ENCODE measurements around the gene CDKN1A.
A peak's percentile ranks its signal among the peaks of the same experiment; 100 is the strongest.
"Not testable (repeated sequence)": the region's sequence is repeated elsewhere in the genome, so short reads cannot be mapped to it uniquely, and the experiment has no call there.

CDKN1A gene

DNA sequence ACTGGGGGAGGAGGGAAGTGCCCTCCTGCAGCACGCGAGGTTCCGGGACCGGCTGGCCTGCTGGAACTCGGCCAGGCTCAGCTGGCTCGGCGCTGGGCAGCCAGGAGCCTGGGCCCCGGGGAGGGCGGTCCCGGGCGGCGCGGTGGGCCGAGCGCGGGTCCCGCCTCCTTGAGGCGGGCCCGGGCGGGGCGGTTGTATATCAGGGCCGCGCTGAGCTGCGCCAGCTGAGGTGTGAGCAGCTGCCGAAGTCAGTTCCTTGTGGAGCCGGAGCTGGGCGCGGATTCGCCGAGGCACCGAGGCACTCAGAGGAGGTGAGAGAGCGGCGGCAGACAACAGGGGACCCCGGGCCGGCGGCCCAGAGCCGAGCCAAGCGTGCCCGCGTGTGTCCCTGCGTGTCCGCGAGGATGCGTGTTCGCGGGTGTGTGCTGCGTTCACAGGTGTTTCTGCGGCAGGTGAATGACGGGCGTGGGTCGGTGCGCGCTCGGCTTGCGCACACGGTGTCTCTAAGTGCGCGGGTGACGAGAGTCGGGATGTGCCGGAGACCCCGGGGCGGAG, at the start of gene CDKN1A:
CDKN1A (plus strand) TSS at position 227 of the 555 bp plus-strand sequence. CDS start 5,388 bp downstream, outside the sequence.
- DNase-seq (ENCODE audit: low spot score): peak; percentile 78

DNA sequence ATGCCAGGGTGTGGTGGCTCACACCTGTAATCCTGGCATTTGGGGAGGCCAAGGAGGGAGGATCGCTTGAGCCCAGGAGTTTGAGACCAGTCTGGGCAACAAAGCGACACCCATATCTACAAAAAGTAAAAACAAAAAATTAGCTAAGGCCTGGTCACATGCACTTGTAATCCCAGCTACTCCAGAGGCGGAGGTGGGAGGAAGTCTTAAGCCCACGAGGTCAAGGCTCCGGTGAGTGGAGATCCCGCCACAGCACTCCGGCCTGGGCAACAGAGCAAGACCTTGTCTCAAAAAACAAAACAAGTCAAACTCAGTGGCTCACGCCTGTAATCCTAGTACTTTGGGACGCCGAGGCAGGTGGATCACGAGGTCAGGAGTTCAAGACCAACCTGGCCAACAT, 48.7 kb upstream of the CDKN1A start:
- no peak for DNase-seq (ENCODE audit: low spot score)

DNA sequence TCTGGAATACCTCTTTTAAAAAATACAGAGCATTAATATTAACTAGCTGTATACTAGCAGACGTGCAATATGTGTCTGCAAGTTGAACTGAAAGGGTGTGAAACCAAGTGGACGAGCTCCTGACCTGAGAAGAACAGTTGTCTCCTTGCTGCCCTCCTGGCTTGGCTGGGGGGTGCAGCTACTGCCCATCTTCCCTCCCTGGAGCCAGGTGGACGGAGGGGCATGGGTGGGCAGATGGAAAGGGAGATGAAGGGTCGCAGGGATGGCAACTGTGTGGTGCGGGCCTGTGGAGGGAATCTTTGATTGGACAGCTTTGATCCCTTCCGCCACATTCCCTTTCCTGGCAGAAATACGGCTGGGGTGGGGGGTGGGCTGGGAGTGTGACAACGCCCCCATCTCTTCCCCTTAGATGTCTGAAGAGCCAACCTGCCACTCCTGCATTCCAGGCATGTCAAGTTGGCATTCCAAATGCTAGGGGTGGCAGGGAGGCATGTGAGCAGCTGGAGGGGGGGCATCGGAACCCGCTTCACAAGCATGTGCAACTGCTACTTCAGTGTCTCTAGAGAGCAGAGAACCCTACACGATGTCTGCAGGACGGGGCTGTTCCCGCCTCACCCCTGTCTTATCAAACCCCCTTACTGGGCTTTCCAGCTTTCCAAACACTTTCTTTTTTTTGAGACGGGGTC, 47.0 kb upstream of the CDKN1A start:
- no peak for DNase-seq (ENCODE audit: low spot score)

DNA sequence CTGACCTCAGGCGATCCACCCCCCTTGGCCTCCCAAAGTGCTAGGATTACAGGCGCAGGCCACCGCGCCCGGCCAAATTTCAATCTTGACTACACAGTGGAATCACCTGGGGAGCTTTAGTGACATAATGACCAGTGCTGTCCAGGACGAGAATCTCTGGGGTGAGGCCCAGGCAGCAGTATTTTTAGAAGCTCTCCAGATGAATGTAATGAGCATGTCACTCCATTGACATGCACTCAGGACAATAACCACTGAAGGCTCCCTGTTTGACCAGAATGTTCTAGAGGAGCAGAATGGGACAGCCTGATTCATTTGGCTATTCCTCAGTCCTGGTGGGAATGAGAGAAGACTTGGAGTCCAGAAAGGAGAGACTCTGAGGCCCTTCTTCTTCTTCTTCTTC, 45.1 kb upstream of the CDKN1A start:
- no peak for DNase-seq (ENCODE audit: low spot score)

DNA sequence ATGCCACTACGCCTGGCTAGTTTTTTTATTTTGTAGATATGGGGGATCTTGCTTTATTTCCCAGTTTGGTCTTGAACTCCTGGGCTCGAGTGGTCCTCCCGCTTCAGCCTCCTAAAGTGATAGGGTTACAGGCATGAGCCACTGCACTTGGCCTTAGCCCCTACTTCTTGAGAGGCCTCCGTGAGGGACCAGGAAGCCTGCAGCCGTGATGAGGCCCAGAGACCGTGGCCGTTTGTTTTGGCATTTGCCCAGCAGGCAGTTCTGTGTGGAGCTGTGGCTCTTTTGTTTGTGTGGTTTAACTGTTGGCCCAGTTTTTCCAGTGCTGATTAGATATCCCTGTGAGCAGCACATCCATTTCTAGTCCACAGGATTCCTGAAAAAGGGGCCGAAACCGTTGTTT, 44.6 kb upstream of the CDKN1A start:
- no peak for DNase-seq (ENCODE audit: low spot score)

DNA sequence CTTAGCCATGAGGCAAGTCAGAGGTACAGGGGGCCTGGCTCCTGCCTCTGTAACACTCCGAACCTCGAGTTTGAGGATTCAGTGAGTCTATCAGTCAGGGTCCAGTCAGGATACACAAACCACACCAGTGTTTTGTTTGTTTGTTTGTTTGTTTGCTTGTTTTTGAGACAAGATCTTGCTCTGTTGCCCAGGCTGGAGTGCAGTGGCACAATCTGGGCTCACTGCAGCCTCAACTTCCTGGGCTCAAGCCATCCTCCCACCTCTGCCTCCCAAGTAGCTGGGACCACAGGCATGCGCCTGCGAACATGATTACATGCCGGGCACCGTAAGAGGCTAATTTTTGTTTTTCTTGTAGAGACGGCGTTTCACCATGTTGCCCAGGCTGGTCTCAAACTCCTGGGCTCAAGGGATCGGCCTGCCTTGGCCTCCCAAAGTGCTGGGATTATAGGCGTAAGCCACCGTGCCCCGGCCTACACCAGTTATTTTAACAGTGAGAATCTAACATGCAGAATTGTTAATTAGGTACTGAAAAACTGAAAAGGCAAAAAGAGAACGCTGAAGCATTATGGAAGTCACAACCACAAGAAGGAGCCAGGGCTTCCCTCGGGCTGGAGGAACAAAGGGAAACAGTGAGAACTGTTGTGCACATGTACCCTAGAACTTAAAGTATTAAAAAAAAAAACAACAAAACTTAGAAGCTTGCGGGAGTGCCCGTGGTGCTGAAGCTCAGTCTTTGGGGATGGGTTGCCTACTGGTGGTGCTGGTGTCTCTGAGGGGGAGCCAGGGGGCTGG, 44.0 kb upstream of the CDKN1A start:
- no peak for DNase-seq (ENCODE audit: low spot score)

DNA sequence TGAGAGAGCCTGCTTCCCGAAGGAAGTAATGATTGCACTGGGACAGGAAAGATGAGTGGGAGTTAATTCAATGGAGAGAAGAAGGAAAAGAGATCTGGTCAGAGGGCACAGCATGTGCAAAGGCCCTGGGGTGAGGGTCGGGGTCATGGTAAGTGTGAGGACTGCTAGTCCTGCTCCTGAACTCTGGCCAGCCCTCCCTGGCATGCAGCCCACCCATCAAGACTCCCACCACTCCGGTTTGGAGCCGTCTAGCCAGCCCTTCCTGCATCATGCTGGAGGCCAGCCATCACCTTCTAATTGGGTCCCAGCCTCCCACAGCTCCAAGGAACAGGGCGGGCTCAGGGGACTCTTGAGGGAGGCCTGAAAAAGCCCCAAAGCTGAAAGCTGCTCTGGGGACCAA, 42.2 kb upstream of the CDKN1A start:
- no peak for DNase-seq (ENCODE audit: low spot score)

DNA sequence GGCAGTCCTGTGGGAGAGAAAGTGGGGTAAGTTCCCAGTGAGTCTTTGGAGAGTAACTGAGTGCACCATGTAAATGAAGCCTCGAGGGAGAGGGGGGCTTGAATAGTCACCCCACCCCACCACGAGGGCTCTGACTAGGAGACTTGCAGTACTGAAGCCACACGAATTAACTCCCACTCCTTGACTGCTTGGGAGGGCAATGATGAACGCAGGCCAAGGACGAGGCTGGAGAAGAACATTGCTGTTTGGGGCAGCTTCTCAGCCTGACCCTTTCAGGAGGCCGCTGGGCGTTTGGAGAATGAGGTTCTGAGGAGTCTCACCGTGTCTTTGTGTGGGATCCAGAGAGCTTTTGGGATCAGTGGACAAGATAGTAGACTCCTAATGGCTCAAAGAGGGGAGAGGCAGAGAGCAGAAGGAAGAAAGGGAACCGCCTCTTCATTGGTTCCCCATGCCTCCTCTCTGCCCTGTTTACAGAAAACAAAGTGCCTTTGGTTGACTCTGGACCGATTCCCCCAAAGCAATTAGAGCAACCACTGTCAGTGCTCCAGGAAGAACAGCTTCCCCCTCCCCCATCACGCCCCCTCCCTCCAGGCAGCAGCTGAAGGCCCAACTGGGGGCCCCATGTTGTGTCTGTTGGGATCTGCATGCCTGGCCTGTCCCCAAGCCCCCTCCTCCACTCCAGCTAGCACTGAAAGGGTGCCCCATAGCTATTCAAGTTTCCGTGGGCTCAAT, 41.7 kb upstream of the CDKN1A start:
- DNase-seq (ENCODE audit: low spot score): no peak

DNA sequence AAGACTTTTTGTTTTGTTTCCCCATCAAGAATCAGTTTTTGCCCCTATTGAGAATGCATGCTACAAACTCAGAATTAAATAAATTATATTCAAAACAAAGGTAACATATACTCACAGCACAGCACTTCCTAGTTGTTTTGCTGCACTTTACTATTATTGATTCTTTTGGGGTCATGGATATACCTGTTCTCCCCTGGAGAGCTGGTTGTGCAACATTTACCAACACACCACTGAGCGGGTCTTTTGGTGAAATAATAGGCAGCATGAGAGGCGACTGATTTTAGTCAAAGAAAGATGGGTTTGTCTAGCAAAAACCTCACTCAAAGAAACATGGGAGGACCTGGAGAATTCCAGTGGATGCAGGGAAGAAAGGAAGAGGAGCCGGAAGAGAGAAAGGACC, 39.9 kb upstream of the CDKN1A start:
- no peak for DNase-seq (ENCODE audit: low spot score)

DNA sequence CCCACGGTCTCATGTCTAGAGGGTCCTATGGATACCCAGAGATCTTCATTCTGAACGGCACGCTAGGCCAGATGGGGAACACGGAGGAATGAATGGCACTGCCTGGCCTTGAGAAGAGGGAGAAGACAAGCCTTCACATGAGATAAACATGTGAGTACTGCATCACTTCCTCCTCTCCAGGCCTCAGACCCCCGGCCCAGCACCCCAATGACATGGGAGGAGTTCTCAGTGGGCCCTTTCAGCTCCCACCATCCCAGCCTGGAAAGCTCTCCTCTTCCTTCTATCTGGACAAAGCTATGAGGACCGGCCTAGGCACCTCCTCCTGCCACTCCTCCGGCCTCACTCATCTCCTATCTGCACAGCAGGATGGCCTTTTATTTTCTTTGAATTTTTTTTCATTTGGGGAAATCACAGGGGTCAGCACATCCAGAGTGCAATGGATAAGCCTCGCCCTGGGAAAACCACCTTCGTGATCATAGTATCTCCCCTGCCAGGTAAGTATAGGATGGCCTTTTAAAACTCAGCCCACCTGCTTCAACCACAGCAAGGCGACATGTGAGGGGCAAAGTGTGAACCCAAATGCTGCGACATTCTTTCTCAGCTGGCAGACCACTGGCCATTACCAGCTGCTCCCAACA, 39.2 kb upstream of the CDKN1A start:
- no peak for DNase-seq (ENCODE audit: low spot score)

DNA sequence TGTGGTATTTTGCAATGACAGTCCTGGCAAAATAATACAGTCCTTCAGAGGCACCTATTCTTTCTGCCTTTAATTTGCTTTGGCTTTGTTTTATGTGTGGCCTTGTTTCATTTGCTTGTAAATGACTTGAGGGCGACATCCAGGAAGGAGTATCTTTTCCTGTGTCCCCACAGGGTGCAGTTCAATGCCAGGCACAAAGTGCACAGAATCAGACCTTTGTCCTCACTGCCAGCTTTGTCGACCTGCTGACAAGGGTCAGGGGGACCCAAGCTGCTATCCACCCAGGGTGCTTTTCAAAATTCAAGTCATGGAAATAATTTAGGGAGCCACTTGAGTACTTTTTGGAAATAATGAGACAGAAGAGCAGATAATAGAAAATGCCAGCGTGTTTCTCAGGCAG, 37.0 kb upstream of the CDKN1A start:
- no peak for DNase-seq (ENCODE audit: low spot score)

DNA sequence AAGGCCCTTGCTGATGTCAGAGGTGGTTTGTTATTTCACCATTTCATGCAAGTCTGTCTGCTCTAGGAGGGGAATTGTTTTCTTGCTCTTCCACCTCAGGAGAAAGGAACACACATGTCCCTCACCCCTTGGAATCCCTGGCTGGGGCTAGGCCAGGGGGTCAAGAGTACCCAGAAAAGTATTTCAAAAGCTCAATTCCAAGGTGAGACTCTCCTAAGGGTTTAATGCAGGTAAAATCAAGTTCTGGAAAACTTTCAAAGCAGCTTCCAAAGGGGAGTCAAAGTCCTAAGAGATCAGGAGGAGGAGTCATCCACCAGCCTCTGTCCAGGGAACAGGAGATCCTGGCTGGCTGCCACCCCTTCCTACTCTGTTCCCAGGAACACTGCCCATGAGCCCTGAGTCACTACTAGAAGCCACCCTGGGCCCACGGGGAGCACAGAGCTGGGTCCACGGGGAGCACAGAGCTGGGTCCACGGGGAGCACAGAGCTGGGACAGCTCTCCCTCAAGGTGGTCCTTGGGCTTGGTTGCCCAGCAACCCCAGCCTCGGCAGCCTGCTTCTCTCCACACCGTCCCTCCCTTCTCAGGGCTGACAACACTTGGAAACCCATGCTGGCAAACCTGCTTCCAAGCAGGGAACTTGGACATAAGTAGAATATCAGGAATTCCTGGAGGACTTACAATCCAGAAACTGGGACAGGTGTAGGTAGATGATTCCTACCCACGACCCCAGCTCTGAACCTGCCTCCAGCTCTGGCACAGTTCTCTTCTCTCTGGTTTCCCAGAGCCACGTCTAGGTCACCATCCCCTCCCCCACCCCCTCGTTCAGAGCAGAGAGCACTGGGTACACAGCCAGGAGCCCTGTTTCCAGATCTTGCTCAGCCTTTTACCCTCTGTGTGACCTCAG, 35.3 kb upstream of the CDKN1A start:
- DNase-seq (ENCODE audit: low spot score): no peak

DNA sequence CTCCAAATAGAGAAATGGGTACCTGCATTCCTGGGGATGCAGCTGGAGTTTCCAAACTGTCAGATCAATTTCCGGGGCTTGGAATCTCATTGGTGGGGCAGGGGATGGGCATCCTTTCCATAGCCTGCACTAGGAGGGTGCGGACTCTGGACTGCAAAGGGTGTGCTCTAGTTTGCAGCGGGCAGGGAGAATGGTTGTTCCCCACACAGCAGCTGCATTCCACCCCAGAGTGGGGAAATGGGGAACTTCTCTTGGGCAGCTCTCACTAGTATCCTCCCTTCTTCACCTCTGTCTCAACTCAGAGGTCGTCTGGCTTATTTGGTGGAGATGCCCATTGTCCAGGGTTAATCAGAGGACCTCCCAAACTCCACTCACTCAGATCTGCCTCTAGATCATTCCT, 34.5 kb upstream of the CDKN1A start:
- DNase-seq (ENCODE audit: low spot score): no peak

DNA sequence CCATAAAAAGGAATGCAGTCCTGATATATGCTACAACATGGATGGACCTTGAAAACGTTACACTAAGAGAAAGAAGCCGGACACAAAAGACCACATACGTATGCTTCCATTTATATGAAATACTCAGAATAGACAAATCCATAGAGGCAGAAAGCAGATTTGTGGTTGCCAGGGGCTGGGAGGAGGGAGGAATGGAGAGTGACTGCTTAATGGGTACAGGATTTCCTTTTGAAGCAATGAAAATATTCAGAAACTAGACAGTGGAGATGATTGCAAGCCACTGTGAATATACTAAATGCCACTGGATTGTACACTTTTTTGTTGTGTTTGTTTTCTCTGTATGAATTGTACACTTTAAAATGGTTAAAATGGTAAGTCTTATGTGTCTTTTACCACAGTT, 29.4 kb upstream of the CDKN1A start:
- DNase-seq (ENCODE audit: low spot score): no peak

DNA sequence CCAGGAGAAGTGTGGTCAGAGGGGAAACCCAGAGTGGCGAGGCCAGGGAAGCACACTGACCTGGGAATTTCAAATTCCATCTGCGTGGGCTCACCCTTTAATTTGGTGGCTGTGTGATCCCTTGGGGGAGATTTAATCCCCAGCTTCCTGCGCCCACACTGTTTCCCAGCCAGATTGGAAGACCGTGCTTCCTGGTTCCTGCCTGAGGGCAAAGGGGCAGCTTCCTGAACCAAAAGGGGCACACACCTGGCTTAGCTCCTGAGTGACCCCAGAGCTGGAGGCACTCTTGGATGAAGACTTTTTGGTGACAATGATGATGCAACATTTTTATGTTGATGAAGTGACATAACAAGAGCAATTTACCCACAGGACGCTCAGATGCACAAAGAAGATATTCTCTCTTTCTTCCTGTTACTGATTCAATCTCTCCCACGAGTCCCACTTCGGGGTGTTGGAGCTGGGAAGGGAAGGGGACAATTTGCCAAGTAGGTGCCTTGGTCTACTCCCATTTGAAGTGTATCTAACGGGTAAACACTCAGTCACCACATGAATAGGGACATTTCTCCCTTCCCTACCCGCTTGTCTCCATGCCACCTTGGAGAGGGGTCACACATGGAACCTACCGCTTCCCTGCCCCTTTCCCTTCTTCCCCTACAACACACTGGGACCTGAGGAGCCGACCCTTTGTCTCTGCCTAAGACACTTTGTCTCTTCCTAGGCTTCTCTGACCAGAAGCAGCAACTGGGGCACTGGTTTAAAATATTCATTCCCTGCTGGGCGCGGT, 28.6 kb upstream of the CDKN1A start:
- no peak for DNase-seq (ENCODE audit: low spot score)

DNA sequence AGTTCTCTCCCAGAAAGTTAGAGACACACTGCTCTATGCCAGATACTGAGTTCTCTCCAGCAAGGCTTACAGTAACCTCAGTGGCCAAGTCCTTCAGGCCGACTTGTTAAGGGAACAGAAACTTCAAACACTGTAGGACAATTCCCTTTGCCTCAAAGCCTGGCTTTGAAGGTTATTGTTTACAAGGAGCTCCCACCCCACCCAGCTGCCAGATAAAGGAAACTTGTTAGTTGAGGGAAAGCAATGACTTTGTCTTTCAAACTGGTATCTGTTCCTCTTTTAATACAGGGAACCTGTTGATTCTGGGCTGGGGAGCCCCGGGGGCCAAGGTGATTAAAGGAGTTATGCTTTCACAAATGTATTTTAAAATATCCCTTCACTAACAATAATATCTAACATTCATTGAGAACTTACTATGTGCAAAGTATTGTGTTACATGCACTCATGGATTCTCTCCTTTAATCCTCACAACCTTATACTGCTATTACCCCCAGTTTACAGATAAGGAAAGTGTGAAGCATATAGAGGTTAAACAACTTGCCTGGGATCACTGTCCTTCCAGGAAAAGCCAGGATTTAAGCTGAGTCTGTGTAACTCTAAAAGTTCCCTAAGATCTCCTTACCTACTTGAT, 27.6 kb upstream of the CDKN1A start:
- no peak for DNase-seq (ENCODE audit: low spot score)

DNA sequence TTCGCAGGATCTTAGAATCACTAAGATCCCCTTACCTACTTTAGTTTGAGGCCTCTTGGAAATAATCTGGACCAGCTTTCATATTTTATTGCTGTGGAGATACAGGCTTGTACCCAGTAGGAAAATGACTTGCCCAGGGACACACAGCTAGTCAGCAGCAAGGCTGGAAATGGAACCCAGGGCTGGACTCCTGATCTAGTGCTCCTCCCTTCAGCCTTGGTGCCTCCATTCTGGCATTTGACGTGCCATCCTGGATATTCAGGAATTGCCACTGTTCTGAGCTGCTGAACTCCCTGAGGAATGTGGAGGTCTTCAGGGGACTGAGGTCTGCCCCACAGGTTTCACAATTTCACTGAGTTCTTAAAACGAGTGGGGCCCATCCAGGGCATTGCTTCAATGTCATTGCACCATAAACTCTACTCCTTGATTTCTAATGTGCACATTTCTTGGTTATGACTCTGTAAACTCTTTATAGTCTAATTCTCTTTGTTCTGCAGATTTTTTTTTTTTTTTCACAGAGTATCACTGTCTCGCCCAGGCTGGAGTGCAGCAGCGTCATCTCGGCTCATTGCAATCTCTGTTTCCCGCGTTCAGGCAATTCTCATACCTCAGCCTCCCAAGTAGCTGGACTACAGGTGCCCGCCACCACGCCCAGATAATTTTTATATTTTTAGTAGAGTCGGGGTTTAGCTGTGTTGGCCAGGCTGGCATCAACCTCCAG, 26.7 kb upstream of the CDKN1A start:
- DNase-seq (ENCODE audit: low spot score): no peak

DNA sequence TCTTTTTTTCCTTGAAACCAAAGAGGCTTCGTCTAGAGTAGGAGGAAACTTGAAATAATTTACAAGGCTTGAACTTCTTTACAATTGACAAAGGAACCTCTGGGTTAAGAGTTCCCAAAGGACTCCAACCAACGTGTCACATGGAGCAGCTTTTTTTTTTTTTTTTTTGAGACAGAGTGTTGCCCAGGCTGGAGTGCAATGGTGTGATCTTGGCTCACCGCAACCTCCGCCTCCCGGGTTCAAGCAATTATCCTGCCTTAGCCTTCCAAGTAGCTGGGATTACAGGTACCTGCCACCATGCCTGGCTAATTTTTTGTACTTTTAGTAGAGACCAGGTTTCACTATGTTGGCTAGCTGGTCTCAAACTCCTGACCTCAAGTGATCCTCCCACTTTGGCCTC, 24.0 kb upstream of the CDKN1A start:
- DNase-seq (ENCODE audit: low spot score): not testable (repeated sequence)

DNA sequence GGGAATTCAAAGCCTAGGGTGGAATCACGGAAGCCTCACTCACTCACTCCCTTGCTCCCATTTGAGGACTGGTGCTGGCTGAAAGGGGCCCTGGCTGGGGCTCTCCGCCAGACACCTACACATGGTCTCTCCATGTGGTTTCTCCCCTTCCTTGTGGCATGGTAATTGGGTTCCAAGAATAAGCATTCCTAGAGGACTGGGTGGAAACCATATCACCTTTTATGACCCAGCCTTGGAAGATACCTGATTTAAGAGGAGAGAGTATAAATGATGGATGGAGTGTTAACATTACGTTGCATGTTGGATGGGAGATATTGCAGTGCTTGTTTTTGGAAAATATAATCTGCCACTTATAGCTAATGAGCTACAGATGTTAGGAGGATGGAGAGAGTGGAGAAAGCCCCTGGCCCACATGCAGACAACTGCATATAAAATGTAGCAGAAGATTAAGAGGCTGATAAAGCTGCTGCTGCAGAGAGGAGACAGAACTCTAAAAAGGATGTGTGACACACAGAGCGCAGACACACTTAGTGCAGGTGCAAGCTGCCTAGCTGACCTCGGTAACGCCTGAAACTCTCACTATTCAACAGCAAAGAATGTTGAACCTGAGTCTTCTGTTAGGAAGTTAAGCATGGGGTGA, 23.3 kb upstream of the CDKN1A start:
- no peak for DNase-seq (ENCODE audit: low spot score)
